Measurements from ENCODE around the gene NUP155.
"Not testable (repeated sequence)": the region's sequence is repeated elsewhere in the genome, so short reads cannot be mapped to it uniquely, and the experiment has no call there.

NUP155 gene

DNA sequence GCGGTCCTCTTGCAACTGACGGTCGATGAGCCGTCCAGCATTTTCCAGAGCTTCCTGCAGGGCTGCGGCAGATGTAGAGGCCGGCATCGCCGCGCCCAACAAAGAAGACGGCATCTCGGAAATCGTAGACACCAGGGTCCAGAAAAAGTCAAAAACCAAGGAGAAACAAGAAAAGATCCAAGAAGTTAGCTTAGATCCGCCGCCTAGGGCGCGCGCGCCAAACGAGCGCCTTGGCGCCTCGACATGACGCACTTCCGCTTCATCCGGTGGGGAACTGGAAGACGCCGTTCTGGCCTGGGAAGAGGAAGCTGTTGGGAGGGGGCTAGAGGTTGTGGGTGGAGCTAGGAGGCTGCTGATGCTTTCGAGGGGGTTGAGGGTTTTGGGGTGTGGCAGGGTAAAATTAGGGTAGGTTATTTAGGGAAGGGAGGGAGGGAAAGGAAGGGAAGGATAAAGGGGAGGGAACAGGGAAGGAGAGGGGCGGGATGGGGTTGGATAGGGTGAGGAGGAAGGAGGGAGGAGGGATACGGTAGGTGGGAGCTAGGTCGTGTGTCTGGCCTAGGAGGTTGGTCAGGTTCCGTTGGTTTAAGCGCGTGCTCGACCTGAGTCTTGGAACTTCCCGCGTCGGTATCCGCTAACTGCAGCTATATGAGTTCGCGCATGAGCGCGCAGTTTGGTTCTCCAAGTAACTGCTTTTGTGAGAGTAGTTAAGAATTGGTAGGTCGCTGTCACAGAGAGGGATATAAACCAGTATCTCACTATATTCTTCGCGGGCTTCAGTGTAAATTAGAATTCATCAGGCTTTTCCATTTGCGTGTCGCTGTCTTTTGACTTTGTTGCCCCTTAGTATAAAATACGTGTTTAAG is at the start of gene NUP155:
Gene NUP155, minus strand, starts transcription at position 243 of the 863 bp plus-strand sequence. Its CDS starts 129 bp downstream, at position 114.
- DNase-seq = peak; percentile 90

DNA sequence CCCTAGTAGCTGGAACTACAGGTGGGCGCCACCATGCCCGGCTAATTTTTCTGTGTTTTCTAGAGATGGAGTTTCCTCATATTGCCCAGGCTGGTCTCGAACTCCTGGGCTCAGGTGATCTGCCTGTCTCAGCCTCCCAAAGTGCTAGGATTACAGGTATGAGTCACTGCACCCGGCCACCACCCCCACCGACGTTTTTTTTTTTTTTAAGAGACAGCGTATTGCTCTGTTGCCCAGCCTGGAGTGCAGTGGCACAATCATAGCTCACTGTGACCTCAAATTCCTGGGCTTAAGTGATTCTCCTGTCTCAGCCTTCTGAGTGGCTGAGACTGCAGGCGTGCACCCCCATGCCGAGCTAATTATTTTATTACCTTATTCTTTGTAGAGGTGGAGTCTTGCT is 46.4 kb upstream of the NUP155 start:
- DNase-seq = no peak

DNA sequence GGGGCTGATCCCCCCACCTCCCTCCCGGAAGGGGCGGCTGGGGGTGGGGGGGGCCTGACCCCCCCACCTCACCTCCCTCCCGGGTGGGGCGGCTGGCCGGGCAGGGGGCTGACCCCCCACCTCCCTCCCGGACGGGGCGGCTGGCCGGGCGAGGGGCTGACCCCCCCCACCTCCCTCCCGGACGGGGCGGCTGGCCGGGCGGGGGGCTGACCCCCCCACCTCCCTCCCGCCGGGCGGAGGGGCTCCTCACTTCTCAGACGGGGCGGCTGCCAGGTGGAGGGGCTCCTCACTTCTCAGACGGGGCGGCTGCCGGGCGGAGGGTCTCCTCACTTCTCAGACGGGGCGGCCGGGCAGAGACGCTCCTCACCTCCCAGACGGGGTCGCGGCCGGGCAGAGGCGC is 44.5 kb upstream of the NUP155 start:
- not testable (repeated sequence) for DNase-seq

DNA sequence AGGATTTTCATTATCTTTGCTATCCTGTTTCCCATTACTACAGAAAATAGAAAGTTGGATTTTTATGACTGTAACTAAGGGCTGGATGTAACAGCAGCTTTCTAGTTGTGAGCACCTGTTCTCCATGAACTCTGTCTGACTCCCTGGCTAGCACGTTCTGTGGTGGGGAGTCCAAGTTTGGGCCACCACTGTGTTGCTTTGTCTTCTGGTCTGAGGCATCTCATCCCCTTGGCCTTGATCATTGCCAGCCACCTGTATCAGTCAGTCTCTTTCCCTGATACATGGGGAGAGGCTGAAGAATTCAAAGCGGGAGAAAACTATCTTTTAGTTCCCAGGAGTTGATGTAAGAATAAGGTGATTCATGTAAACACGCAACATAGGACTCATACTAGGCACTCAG is 41.6 kb upstream of the NUP155 start:
- no peak for DNase-seq

DNA sequence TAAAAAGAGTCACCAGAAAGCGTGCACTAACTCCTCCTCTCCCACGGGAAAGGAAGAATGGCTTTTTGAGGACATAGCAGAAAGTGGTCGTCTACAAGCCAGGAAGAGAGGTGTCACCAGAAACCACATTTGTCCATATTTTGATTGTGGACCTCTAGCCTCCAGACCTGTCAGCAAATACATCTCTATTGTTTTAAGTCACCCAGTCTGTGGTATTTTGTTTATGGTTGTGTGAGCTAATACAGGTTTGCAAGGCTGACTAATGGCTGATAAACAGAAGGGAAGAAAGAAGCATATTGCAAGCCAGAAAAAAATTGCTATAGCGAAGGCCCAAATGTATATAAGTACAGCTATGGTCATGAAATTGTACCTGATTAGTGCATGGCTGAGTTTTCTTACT is 29.6 kb upstream of the NUP155 start:
- DNase-seq = no peak

DNA sequence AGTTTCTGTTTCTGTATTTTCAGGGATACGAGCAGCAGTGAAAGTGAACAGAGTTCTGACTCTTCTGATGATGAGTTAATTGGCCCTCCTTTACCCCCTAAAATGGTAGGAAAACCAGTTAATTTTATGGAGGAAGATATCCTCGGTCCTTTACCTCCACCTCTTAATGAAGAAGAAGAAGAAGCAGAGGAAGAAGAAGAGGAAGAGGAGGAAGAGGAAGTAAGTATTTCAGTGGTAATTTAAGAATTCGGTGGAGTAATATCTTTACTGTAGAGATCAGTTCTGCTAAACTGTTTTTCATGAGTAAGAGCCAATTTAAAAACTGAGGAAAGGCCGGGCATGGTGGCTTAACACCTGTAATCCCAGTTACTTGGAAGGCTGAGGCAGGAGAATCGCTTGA is 25.4 kb upstream of the NUP155 start:
- DNase-seq = no peak

DNA sequence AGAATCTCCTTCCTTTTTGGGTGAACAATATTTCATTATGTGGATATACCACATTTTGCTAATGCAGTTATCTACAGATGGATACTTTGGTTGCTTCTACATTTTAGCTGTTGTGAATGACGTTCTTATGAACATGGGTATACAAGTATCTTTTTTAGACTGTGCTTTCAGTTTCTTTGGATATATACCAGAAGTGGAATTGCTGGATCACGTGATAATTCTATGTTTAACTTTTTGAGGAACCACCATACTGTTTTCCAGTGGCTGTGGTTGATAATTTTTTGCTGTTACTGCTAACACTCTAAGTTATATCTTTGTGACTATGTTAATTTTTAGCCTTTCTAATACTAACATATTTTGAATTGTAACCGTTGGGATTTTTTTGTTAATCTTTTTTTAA is 20.7 kb upstream of the NUP155 start:
- no peak for DNase-seq

DNA sequence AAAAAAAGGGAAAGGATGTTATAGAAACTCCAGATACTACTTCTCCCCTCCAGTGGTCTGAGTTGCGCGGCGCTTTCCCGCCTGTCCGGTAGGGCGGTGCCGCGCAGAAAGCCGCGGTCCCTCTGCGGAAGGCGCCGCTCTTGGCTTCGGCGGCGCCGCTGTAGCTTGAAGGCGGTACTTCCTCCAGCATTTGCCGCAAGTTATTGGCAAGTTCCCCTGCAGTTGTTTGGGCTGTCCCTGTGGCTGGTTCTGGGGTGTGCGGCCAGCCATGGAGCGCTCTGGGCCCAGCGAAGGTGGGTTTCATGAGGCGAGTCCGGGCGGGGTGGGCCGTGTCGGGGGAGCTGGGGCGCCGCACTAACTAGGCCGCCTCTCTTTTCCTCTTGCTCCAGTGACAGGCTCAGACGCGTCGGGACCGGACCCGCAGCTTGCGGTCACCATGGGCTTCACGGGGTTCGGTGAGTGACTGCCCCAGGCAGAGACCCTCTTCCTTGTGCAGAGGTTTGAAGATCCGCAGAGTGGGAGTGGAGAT is 8.3 kb upstream of the NUP155 start, which contains the start of gene WDR70:
Gene WDR70, plus strand, starts transcription at position 219 of the 529 bp plus-strand sequence. Its CDS starts 50 bp downstream, at position 269.
- DNase-seq = peak; percentile 83

DNA sequence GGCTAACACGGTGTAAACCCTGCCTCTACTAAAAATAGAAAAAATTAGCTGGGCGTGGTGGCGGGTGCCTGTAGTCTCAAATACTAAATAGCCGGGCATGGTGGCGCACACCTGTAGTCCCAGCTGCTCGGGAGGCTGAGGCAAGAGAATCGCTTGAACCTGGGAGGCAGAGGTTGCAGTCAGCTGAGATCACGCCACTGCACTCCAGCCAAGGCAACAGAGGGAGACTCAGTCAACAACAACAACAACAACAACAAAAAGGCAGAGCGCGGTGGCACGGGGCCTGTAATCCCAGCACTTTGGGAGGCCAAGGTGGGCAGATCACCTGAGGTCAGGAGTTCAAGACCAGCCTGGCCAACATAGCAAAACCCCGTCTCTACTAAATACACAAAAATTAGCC is 7.2 kb upstream of the NUP155 start:
- not testable (repeated sequence) for DNase-seq

DNA sequence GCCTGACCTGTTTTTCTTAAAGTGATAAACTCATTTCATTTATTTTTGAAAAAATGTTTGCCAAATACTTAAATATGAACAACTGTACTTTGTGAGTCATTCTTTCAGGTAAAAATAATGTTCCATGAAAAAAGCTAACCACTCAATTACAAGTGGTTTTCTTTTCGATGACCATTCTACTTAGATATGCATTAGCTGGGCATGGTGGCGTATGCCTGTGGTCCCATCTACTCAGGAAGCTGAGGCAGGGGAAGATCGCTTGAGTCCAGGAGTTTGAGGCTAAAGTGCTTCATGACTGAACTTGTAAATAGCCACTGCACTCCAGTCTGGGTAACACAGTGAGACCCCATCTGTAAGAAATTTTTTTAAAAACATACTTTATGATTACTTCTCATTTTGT is 4.2 kb upstream of the NUP155 start:
- DNase-seq = no peak

DNA sequence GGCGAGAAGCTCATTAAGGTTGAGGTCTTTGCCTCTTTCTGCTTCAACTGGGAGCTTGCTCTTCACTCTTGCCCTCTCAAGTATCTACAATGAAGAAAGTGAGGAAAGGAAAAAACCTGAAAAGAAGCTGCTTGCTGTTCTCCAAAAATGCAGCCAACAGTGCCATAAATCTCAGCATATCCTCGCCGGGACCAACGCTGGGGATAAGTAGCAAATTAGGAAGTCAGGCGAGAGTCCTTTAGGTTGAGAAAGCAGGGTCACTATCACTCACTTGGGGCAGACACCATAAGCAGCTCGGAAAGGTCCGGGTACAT is 399 bp downstream of the NUP155 start:
- no peak for DNase-seq

DNA sequence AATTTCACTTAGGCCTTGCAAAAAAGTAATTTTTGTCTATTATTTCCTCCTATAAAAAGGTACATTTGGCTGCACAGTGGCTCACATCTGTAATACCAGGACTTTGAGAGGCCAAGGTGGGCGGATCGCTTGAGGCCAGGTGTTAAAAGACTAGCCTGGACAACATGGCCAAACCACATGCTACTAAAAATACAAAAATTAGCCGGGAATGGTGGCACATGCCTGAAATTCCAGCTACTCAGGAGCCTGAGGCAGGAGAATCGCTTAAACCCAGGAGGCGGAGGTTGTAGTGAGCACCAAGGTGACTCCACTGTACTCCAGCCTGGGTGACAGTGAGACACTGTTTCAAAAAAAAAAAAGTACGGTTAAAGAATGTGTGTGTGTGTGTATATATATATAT is 15.7 kb downstream of the NUP155 start:
- DNase-seq = no peak

DNA sequence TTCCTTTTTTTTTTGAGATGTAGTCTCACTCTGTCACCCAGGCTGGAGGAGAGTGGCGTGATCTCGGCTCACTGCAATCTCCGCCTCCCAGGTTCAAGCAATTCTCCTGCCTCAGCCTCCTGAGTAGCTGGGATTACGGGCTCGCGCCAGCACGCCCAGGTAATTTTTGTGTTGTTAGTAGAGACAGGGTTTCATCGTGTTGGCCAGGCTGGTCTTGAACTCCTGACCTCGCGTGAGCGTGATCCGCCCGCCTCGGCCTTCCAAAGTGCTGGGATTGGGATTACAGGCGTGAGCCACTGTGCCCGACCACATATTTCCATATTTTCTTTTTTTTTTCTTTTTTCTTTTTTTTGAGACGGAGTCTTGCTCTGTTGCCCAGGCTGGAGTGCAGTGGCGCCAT is 28.2 kb downstream of the NUP155 start:
- not testable (repeated sequence) for DNase-seq

DNA sequence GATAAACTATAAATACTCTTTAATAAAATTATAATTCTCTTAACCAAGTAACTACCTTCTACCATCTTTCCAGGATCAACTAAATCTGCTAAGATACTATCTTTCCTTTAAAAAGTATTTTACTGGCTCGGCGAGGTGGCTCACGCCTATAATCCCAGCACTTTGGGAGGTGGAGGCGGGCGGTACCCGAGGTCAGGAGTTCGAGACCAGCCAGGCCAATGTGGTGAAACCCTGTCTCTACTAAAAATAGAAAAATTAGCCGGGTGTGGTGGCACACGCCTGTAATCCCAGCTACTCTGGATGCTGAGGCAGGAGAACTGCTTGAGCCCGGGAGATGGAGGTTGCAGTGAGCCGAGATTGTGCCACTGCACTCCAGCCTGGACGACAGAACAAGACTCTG is 36.2 kb downstream of the NUP155 start:
- not testable (repeated sequence) for DNase-seq

DNA sequence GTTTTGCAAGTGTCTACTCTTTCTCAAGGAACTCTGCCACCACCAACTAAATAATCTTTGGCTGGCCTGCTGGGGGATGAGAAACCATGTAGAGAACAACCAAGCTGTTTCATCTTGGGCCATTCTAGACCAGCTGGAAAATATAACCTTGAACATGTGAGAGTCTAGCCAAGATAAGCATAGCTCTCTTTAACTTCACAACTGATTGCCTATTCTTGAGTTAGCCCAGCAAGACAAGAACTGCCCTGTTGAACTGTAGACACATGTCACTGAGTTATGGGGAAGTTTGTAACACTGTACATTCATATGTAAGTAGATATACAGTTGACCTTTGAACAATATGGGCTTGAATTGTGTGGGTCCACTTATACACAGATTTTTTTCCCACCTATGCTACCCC is 44.4 kb downstream of the NUP155 start:
- no peak for DNase-seq

DNA sequence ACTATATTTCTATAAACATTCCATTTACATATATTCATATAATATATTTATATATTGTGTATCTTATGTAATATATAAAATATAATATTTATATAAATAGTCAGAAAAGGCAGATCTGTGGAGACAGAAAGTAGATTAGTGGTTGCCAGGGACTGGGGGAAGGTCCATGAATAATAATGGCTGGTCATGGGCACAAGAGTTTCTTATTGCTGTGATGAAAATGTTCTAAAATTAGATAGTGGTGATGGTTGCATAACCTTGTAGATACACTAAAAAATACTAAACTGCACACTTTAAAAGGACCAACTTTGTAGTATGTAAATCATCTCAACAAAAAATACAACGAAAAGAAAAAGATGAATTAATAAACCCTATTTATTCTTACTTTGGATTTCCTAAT is 47.3 kb downstream of the NUP155 start:
- no peak for DNase-seq

DNA sequence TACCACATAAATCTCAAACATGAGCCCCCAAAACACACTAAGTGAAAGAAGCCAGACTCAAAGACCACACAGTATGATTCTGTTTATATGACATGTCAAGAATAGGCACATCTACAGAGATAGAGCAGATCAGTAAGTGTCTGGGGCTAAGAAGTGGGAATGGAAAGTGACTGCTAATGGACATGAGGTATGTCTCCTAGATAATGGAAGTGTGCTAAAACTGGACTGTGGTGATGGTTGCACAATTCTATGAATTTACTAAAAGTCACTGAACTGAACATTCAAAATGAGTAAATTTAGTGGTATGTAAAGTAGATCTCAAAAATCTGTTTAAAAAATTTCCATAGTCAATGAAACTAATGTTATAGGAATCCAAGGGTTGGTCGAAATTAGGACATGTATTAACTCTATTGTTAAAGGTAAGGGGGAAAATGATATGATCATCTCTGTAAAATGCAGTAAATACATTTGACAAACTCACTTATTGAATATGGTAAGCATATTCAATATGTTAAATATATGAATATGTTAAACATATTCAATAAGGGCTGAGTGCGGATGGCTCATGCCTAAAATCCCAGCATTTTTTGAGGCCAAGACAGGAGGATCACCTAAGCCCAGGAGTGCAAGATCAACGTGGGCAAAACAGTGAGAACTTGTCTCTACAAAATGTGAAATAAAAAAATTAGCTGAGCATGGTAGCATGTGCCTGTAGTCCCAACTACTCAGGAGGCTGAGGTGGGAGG is 51.7 kb downstream of the NUP155 start:
- DNase-seq = no peak

DNA sequence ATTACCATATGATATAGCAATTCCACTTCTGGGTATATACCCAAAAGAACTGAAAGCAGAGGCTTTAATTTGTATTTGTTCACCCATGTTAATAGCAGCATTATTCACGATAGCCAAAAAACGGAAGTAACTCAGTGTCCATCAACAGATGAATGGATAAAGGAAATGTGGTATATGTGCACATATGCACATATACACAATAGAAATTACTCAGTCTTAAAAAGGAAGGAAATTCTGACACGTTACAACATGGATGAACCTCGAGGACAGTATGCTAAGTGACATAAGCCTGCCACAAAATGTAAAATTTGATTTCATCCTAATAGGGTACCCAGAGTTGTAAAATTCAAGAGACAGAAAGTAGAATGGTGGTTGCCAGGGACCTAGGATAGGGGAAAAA is 54.9 kb downstream of the NUP155 start:
- DNase-seq = no peak

DNA sequence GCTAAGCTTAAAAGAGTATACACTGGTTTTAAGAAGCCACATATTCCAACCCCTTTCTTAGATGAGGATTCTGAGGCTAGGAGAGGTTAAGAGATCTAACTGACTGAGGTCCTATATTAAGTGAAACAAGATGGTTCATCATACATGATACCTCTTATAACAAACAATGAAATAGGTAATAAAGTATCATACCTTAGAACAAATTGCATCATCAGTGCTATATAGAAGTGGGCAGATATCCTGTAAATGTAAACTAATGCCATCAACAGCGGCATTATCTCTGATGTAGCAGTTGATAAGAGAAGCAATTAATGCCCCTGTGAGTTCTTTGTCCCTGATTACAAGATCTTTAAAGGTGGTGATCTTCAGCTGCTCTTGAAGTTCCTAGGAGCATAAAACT is 60.5 kb downstream of the NUP155 start:
- DNase-seq = no peak

DNA sequence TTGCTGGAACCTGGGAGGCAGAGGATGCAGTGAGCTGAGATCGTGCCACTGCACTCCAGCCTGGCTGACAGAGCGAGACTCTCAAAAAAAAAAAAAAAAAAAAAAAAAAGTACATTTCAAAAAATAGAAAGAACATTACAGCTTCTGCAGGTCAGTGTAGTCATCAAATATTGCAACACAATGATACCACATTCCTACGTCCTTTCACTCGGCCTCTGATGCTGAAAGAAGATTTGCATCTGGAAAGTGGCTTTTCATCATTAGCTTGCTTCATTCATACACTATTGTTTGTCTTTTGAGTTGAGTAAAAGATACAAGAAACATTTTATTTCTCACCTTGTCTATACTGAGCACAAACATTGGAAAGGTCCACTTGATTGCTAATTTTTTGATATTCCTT is 62.1 kb downstream of the NUP155 start:
- DNase-seq = no peak

DNA sequence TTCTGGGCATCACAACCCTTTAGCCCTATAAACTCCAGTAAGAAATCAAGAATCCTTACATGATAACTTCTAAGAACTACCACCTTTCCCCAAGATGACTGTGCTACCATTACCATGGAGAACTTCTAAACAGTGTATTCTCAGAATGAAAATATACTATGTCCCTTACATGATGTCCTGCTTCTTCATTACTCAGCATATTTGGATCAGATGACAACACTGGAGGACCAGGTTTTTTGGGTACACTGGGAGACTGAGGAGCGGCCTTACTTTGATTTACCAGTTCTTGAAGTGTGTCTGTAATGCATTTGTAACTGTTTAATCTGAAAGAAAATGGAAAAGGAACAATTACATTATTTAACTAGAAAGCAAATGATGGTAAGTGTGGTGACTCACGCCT is 66.0 kb downstream of the NUP155 start:
- DNase-seq = no peak

DNA sequence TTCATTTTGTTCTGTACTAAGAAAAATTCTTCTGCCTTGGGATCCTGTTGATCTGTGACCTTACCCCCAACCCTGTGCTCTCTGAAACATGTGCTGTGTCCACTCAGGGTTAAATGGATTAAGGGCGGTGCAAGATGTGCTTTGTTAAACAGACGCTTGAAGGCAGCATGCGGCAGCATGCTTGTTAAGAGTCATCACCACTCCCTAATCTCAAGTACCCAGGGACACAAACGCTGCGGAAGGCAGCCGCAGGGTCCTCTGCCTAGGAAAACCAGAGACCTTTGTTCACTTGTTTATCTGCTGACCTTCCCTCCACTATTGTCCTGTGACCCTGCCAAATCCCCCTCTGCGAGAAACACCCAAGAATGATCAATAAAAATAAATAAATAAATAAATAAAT is 74.6 kb downstream of the NUP155 start:
- DNase-seq = not testable (repeated sequence)

DNA sequence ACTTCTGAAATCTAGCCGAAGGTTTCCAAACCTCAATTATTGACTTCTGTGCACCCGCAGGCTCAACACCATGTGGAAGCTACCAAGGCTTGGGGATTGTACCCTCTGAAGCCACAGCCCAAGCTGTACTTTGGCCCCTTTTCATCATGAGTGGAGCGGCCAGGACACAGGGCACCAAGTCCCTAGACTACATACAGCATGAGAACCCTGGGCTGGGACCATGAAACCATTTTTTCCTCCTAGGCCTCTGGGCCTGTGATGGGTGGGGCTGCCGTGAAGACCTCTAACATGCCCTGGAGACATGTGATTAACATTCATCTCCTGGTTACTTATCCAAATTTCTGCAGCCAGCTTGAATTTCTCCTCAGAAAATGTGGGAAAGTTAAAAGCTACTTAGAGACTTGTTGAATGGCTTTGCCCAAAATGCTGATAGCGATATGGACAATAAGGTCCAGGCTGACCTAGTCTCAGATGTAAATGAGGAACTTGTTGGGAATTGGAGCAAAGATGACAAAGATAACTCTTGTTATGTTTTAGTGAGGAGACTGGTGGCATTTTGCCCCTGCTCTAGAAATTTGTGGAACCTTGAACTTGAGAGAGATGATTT is 87.6 kb downstream of the NUP155 start:
- no peak for DNase-seq

DNA sequence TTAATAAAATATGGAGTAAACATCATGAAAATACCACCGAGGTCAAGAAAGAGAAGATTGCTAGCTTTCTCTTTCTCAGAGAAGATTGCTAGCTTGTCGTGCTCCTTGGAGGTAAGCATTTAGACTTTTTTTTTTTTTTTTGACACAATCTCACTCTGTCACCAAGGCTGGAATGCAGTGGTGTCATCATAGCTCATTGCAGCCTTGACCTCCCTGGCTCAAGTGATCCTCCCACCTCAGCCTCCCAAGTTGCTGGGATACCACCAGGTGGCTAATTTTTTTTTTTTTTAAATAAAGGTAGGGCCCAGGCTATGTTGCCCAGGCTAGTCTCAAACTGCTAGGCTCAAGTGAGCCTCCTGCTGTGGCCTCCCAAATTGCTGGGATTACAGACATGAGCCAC is 95.4 kb downstream of the NUP155 start:
- no peak for DNase-seq

All from activated naive CD4-positive, alpha-beta T cell treated with anti-CD3 and anti-CD28 coated beads, Interleukin-2, amount 50 U/mL, for 16 hours (primary cell).